ACHN (cell line): ENCODE results near the gene POLR1E.

Source experiments
- DNase-seq: peaks from one replicate; pipeline ENCODE4 v3.0.0-alpha.2; 2015
- in situ Hi-C: cut with HindIII; loops from 2 replicates; pipeline ENCODE4 v1.10.0; 2017; ENCODE audit warnings: low sequenced_read_pairs, low pct_ligation_motif_present, low pct_unique_long_range_greater_than_20kb

POLR1E gene

DNA sequence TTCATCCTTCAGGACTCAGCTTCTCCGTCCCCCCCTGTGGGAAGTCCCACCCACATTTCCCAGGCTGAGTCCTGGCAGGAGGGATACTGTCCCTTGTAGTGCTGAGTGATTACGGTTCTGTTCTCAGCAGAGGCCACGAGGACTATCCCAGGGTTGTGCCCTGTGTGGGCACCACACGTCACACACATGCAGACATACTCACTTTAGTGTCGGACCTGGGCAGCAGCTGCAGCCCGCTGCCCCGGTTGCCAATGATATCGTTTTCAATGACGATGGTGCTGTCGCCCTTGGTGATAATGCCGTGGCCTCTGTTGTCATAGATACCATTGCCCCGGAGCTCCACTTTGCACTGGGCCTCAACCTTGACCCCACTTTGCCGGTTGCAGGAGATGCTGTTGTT lies 32.2 kb downstream of the POLR1E start:
- DNase-seq: no peak
- in situ Hi-C loops: no loop called here

DNA sequence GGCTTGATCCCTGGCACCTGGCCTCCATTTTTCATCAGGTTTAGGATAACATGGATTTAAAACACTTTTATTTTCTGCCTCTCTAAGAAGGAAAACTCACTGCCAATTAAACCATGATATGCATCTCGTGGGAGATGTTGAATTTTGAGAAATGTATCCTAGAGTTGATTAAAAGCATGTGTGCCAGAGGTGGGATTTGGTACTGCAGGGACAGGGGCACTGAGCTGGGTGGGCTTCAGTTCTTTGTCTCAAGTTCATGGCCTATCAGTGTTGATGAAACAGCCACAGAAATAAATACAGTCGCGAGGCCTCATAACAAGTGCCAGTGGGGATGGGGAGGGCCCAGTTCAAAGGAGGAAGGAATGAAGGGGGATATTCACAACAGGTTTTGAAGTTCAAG lies 34.9 kb downstream of the POLR1E start:
- no peak for DNase-seq
- in situ Hi-C loops: no loop called here

DNA sequence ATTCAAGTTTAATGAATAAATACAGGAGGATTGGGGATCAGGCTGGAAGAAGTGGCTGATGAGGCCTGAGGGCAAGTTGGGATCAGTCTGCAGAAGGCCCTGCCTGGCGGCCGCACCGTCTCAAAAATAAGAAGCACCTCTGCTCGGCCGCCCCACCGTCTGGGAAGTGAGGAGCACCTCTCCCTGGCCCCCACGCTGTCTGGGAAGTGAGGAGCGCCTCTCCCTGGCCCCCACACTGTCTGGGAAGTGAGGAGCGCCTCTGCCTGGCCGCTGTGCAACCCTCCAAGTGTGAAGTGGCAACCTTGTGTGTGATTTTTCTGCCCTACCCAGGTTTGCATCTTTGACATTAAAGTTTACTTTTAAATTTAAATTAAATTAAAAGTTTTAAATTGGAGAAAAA lies 35.4 kb downstream of the POLR1E start:
- no peak for DNase-seq
- in situ Hi-C loops: no loop called here

DNA sequence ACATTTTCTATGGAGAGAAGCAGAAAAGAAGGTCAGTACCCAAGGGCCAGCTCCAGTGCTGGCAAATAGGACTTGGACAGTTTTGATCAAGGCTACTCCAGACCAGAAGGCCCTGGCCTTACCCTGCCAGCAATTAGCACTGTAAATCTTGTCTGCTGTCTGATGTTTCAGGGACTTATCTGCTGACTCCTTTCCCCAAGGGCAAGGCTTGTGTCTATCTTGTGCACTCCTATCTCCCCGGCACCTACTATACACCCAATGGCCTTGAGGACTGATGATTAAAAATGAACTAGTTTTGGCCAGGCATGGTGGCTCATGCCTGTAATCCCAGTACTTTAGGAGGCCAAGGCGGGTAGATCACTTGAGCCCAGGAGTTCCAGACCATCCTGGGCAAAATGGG lies 37.2 kb downstream of the POLR1E start:
- in situ Hi-C loops: no loop called here
- no peak for DNase-seq

DNA sequence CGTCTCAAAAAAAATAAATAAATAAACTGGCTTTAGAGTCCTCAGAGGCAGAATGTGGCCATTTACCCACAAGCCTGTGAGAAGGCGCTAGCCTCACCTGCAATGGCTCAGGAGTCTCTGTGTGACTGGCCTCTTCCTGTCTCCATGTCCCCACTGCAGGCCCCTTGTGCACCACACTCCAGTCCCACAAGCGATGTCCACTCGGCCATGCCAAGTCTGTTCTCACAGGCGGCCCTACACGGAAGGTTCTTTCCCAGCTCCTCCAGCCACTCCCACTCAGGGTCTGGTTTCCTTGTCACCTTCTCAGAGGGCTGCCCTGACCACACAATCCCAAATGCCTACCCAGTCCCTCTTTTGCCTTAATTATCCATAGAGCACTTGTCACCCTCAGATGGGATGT lies 38.2 kb downstream of the POLR1E start:
- in situ Hi-C loops: no loop called here
- no peak for DNase-seq

DNA sequence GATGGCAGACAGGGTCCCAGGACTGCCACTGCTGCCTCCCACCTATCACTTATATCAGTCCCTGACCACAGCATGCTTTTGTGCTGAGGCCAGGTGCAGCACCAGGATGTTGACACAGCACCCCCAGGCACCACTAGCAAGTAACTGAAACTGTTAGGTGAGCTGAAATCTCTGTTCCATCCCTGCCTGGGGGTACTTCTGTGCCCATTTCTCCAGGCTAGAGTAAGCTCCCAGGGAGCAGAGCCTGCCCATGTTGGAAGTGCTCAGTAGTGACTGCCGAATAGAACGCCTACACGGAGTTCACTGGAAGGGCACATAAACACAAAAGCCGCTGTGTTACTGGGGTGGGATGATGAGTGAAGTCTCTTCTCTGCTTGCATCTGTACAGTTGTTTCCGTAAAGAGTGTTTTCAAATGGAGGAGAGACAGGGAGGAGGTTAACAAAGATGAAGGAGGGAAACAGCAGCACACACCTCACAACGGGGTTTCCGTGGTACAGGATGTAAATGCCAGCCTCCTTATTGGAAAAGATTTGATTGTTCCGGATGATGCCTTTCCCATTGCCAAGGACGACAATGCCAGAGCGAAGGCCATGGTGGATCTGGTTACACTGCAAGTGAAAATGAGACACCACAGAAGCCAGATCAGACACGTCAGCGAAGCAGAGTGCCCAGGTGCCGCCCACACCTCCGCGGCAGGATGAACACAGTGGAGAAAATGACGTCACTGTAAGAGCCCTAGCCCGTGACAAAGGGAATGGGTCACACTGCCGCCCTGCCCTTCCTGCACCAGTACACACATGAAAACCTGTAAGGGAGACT lies 43.1 kb downstream of the POLR1E start:
- DNase-seq: no peak
- in situ Hi-C loops: no loop called here

DNA sequence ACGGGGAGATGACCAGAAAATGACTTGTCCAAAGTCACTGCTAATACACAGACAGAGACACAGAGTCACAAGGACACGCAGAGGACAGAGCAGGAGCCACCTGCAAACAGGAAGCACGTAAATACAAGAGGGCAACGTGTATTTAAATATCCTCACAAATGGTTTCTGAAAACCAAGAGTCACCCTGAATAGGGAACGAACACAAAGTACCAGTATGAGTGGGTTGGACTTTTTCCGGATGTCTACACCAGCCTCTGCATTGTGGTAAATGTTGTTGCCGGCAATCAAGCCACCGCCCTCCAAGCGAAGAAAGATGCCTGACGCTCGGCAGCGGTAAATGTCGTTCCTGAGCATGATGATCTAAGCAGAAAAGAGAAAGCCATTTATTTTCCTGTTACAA lies 46.0 kb downstream of the POLR1E start:
- in situ Hi-C loops: no loop called here
- no peak for DNase-seq

DNA sequence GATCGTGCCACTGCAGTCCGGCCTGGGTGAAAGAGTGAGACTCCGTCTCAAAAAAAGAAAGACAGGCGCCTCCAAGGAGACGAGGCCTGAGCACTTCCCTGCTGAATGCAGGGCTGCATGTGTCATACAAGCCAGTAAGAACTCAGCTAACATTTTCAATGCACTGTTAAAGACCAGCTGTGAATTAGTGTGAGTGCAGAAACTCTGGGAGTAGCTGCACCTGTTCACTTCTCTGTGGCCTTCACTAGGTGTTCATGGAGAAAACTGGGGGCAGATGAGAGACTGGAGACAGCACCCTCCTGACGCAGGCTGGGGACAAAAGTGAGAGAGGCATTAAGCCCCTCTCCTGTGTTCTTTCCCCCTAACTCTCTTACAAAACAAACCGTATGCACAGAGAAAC lies 48.7 kb downstream of the POLR1E start:
- in situ Hi-C loops: no loop called here
- no peak for DNase-seq

DNA sequence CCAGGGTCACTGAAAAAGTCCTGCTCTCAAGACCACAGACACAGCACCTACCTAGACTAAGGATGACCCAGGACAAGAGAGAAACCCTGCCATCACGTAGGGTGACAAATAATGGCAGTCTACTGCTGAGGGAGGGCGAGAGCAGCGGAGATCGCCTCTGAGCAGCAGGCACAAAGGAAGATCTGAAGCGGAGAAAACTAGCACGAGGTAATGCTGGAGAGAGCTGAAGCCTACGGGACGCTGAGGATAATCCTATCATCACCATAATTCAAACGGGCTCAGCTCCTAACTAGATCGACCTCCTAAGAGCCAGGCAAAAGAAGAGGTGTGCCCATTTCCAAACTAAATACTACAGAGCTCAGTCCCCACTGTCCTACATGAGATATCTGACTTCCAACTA lies 49.2 kb downstream of the POLR1E start:
- DNase-seq: no peak
- in situ Hi-C loops: no loop called here

DNA sequence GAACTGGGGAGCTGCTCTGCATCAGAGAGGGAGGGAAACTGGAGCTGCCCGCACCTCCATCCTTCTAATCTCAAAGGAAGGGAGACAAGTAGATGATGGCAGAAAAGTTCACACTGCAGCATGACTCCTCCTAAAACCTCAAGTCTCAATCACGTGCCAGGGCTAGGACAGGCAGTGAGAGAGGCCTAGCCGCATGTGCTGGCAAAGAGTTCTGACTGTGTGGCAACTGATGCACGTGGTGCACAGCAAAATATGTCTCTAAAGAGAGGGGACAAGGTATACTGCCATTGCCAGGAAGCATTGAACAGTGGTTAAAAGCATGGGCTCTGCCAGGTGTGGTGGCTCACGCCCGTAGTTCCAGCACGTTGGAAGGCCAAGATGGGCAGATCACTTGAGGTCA lies 52.4 kb downstream of the POLR1E start:
- no peak for DNase-seq
- in situ Hi-C loops: no loop called here

DNA sequence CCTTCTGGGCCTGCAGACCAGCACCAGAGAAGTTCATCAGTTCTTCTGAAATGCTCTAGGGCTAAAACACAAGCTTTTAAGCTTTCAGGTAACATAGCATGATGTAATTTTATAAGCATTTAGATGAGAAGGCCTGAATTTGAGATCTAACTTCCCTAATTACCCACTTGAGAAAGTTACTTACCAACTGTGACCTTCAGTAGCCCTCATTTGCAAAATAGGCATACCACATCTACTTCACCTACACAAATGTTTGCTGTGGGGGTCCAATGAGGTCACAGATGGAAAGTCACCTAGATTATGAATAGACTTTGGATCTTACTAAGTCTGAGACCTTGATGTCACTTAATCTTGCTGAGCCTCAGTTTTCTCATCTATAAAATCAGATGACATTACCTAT lies 53.9 kb downstream of the POLR1E start:
- no peak for DNase-seq
- in situ Hi-C loops: no loop called here

DNA sequence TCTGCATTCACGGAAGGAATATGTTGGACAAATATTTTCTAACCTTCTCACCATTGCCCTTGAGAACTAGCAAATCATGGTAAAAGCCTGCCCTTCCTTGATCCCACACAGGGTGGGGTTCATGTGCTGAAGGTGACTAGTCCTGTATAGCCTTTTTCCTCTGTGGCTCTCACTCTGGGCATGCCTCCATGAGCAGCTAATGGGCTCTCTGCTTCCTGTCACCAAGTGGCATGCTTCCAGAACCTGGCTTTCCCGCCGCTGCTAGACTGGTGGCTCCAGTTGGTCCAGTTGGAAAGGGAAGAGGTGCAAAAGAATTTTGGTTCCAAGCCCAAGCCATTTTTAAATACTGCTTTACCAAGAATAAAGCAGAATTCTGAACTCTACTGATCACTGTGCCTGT lies 54.9 kb downstream of the POLR1E start:
- DNase-seq: no peak
- in situ Hi-C loops: no loop called here

DNA sequence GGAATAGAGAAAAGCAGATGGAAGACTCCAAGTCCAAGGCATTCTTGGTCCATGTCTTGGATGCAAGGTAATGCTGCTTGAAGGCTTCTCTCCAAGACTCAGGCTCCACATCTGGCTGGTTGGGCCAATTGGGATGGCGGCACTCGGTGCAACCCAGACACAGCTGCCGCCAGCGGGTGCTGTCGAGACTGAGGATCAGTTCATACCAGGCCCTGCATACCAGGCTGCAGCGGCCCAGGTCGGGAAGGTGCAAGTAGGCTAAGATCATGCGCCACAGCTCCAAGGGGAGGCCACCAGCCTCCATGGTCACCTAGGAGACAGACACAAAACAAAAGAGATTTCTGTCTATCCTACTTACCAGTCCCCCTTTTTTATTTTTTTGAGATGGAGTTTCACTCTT lies 55.7 kb downstream of the POLR1E start:
- DNase-seq: no peak
- in situ Hi-C loops: no loop called here

DNA sequence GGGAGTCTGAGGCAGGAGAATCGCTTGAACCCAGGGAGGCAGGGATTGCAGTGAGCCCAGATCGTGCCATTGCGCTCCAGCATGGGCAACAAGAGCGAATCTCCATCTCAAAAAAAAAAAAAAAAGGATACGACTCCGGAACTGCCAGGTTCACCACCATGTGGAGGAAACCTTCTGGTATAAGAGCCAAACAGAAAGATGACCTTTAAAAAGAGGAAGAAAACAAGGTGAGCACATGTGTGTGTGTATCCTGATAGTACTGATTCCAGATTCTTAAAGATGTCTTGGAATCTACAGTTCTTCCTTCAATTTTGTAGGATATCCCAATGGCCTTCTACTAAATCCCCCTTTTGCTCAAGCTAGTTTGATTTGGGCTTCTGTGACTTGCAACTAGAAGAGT lies 56.7 kb downstream of the POLR1E start:
- no peak for DNase-seq
- in situ Hi-C loops: no loop called here

DNA sequence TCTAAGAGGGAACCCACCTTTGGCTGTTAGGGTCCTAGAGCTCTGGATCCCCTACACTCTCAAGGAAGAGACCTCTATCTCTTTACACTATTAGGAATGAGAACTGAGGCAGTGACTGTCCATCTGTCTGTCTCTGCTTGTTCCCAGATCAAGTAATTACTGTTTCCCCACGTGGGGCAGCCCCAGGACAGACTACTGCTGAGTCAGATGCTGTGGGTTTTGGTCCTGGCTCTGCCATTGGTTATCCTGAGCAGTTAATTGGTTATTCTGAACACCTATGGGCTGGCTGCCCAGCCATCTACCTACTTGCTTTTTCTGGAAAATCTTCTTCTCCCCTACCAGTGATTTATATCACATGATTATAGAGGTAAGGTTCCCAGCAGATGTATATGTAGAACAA lies 57.1 kb downstream of the POLR1E start:
- DNase-seq: no peak
- in situ Hi-C loops: no loop called here

DNA sequence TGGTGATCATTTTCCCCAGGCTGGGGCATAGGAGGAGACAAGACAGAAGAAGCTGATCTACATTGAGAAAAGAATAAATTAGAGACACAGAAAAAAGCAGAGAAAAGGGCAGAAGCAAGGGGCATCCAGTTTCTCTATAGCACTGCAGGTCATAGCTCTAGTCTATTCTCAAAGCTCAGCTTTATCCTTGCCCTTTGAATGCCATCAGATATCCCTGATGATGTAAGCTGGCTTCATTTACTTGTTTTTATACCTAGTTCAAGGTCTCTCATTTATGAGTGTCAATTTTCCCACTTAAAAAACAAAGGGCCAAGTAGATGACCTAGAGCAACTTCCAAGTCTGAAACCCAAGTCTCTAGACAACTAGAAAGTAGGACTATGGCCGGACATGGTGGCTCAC lies 57.7 kb downstream of the POLR1E start:
- DNase-seq: no peak
- in situ Hi-C loops: no loop called here

DNA sequence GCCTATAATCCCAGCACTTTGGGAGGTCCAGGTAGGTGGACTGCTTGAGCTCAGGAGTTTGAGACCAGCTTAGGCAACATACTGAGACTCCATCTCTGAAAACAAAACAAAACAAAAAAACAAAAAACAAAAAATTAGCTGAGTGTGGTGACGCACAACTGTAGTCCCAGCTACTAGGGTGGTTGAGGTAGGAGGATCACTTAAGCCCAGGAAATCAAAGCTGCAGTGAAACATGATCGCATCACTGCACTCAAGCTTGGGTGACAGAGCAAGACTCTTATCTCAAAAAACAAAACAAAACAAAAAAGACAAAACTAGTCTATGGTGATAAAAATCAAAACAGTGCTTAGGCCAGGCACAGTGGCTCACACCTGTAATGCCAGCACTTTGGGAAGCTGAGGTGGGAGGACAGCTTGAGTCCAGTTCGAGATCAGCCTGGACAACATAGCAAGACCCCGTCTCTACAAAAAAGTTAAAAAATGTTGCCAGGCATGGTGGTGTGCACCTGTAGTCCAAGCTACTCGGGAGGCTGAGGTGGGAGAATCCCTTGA lies 61.7 kb downstream of the POLR1E start:
- DNase-seq: no peak
- in situ Hi-C loops: no loop called here

DNA sequence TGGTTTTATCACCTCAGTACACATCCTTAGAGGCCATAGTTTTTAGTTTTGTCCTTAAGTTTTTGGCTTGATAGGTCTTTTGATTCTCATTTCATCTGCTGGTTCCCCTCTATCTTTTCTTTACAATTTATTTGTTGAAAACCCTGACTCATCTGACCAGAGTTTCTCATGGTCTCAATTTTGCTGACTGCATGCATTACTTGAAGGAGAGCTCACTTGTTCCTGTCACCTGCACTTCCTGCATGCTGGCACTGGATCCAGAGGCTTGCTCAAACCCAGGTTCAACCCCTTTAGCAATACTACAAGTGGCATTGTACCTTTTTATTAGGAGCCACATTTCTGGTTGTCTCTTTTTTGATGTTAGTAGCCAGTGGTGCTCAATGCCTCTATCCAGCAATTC lies 63.8 kb downstream of the POLR1E start:
- DNase-seq: no peak
- in situ Hi-C loops: no loop called here

DNA sequence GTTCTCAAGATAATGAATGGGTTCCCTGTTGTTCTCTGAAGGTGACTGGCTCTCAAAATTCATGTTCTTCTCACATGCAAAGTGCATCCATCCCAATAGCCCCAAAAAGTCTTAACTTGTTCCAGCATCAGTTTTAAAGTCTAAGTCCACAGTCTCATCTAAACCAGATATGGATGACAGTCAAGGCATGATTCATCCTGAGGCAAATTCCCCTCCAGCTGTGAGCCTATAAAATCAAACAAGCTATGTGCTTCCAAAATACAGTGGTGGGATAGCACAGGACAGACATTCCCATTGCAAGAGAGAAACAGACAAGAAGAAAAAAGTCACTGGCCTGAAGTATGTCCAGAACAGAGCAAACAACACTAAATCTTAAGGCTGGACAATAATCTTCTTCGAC lies 65.0 kb downstream of the POLR1E start:
- in situ Hi-C loops: no loop called here
- DNase-seq: no peak

DNA sequence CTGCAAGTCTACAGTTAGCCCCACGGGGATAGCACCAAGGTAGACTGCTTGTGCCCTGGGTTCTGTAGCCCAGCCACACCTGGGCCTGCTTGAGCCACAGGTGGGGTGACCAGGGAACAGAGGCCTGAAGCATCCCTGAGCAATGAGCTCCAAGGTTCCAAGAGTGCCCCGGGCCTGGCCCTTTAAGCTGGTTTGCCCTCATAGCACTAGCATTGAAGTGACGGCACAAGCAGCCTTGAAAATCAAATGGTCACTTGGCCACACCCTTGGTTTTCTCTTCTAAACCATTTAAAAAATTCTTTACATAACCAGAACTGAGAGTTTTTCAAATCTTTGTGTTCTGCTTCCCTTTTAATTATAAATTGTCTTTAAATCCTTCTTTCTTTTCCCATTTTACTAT lies 65.7 kb downstream of the POLR1E start:
- DNase-seq: no peak
- in situ Hi-C loops: no loop called here

DNA sequence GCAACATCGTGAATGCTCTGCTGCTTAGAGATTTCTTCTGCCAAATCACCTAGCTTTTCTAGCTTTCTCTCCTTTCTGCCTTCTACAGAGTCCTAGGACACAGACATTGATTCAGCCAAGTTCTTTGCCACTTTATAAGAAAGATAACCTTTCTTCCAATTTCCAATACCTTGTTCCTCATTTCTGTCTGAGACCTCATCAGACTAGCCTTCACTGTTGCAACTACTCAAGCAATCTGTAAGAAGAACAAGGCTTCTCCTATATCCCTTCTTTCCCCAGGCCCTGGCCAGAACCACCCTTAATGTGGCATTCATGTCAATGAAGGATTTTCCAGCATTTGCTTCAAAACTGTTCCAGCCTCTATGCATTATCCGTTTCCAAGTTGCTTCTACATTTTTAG lies 66.1 kb downstream of the POLR1E start:
- no peak for DNase-seq
- in situ Hi-C loops: no loop called here
